HG03354 (cell line): Measurements from ENCODE around the gene SMIM5.

Experiments used
- ATAC-seq: cut with Tn5 transposase; IDR thresholded peaks from one replicate; pipeline ENCODE4 v1.9.1; 2021; ENCODE audit warnings: mild to moderate bottlenecking; ENCODE audit not compliant: unreplicated experiment, poor library complexity, severe bottlenecking

The SMIM5 gene

GRCh38 chr17:75652934-75653549 lies 19.8 kb downstream of the SMIM5 start:
- ATAC-seq: no peak

- ATAC-seq: no peak
Observed at GRCh38 chr17:75654176-75654575, 20.9 kb downstream of the SMIM5 start.

GRCh38 chr17:75658237-75658636 lies 25.0 kb downstream of the SMIM5 start:
- ATAC-seq: no peak

- no peak for ATAC-seq
Observed at GRCh38 chr17:75661531-75661930, 28.3 kb downstream of the SMIM5 start.

- no peak for ATAC-seq
Observed at GRCh38 chr17:75662511-75662910, 29.3 kb downstream of the SMIM5 start.

- peak; percentile 76 for ATAC-seq
Observed at GRCh38 chr17:75664099-75664549, 30.9 kb downstream of the SMIM5 start.

GRCh38 chr17:75665981-75666380 lies 32.7 kb downstream of the SMIM5 start:
- no peak for ATAC-seq

- ATAC-seq: peak; percentile 78
Observed at GRCh38 chr17:75666959-75667790, 33.9 kb downstream of the SMIM5 start, which contains the start of the genes RECQL5 and SAP30BP. Gene RECQL5 (minus strand): TSS chr17:75667154. CDS start chr17:75666557, 597 bp downstream. Gene SAP30BP (plus strand): TSS chr17:75667338. CDS start chr17:75667373, 35 bp downstream.

GRCh38 chr17:75667825-75668224 lies 34.6 kb downstream of the SMIM5 start:
- ATAC-seq: no peak

- ATAC-seq: no peak
Observed at GRCh38 chr17:75668489-75668888, 35.3 kb downstream of the SMIM5 start.

GRCh38 chr17:75670868-75671267 lies 37.6 kb downstream of the SMIM5 start:
- no peak for ATAC-seq

- no peak for ATAC-seq
Observed at GRCh38 chr17:75672011-75672410, 38.8 kb downstream of the SMIM5 start.

GRCh38 chr17:75673487-75673886 lies 40.3 kb downstream of the SMIM5 start:
- no peak for ATAC-seq

- ATAC-seq: no peak
Observed at GRCh38 chr17:75676461-75676860, 43.2 kb downstream of the SMIM5 start.

GRCh38 chr17:75679706-75680211 lies 46.5 kb downstream of the SMIM5 start:
- no peak for ATAC-seq

- no peak for ATAC-seq
Observed at GRCh38 chr17:75680431-75680830, 47.2 kb downstream of the SMIM5 start.

- ATAC-seq: no peak
Observed at GRCh38 chr17:75681289-75681688, 48.1 kb downstream of the SMIM5 start.

- no peak for ATAC-seq
Observed at GRCh38 chr17:75683583-75683982, 50.3 kb downstream of the SMIM5 start.

GRCh38 chr17:75684249-75684648 lies 51.0 kb downstream of the SMIM5 start:
- ATAC-seq: no peak

- no peak for ATAC-seq
Observed at GRCh38 chr17:75684924-75685323, 51.7 kb downstream of the SMIM5 start.

GRCh38 chr17:75685499-75685898 lies 52.3 kb downstream of the SMIM5 start:
- ATAC-seq: no peak
